ENCODE measurements around the gene RAB11FIP5. TPM values are rescaled to one million over a fixed set of nuclear protein-coding genes. Genes with fewer than 3 reads are reported as not detected.

The RAB11FIP5 gene
- total and polyA plus RNA-seq, 2 donors (not counting 3 experiments of a cell fraction or from before 2014, with no cell fraction given): 36.6 to 47.0 TPM

GRCh38 chr2:73103018-73103542 lies 9.7 kb downstream of the RAB11FIP5 start:
- H3K9me1 ChIP-seq (replicated peaks; ENCODE audit: control insufficient read depth, extremely low read depth, insufficient read depth, low read length): no peaks in the 10 kb centered on the region
- POLR2A ChIA-PET: no interaction called here
- no TSS peak for BruUV-seq (replicated peaks)
- TF ChIP-seq POLR2AphosphoS5 (IDR thresholded peaks at IDR 0.05; ENCODE audit: insufficient read depth, low read depth, low read length) (no peak), POLR2A (IDR thresholded peaks at IDR 0.05; ENCODE audit: low read depth, low read length) (no peak), CTCF (IDR thresholded peaks at IDR 0.05; ENCODE audit: extremely low read depth in 1 of 2, insufficient read depth in 1 of 2, low read depth in 1 of 2, low read length in 2 of 2) (no peak), JUN (IDR thresholded peaks at IDR 0.05; ENCODE audit: borderline replicate concordance, insufficient read depth, insufficient read length, low read depth) (no peak), GATA2 (IDR thresholded peaks at IDR 0.05; ENCODE audit: insufficient read depth, insufficient read length, low read depth, low read length) (peak; percentile 56), MAX (IDR thresholded peaks at IDR 0.05; ENCODE audit: insufficient read depth, insufficient read length) (no peak), FOS (IDR thresholded peaks at IDR 0.05; ENCODE audit: borderline replicate concordance, insufficient read depth, low read length) (no peak)
- H3K9ac ChIP-seq (replicated peaks; ENCODE audit: extremely low read depth, insufficient read depth, low read length): no peak overlapping the region
- H3K27ac ChIP-seq (ENCODE audit: insufficient read depth, low read depth, low read length): no peak overlapping the region
- H2AFZ ChIP-seq (ENCODE audit: low read depth, low read length): no peak overlapping the region
- CTCF ChIA-PET: interaction anchor here (0.9 to 1.6 kb wide), 4 partner anchors 9 to 74 kb away, joined by 3 to 7 read pairs (median 3); partner anchors contain the start of gene RAB11FIP5
- no peak overlapping the region for H3K4me3 ChIP-seq (replicated peaks in 1 of 3; ENCODE audit: insufficient read depth in 1 of 3, low read depth in 1 of 3, low read length in 3 of 3)
- H3K4me2 ChIP-seq (ENCODE audit: insufficient read depth, low read length): no peak overlapping the region
- FAIRE-seq: peak; percentile 44
- H3K4me1 ChIP-seq (ENCODE audit: control insufficient read depth, extremely low read depth, insufficient read depth, low read length): peaks cover 29% of the 10 kb centered on the region
- H3K79me2 ChIP-seq (ENCODE audit: control insufficient read depth, insufficient read depth, low read length): peaks cover 92% of the 10 kb centered on the region
- H3K27me3 ChIP-seq (ENCODE audit: control insufficient read depth in 2 of 2, insufficient read depth in 2 of 2, low read length in 2 of 2): no peaks in the 10 kb centered on the region
- no peaks in the 10 kb centered on the region for H3K9me3 ChIP-seq (replicated peaks; ENCODE audit: control insufficient read depth, insufficient read depth, low read length)
- DNase-seq (ENCODE audit: low read depth, low spot score): peak; percentile 47
- peaks cover 0 to 7% of the 10 kb centered on the region in 2 experiments for H3K36me3 ChIP-seq (ENCODE audit: control insufficient read depth in 2 of 2, extremely low read depth in 1 of 2, insufficient read depth in 2 of 2, low read length in 2 of 2)
- dilution Hi-C loops (cut with MboI; ENCODE audit: extremely low pct_ligation_motif_present, low sequenced_read_pairs) (no loop called here), intact Hi-C loops (cut with micrococcal nuclease) (no loop called here)
- H4K20me1 ChIP-seq (replicated peaks; ENCODE audit: control insufficient read depth, extremely low read depth, insufficient read depth, low read length): no peaks in the 10 kb centered on the region
